ENCODE measurements around the gene EEF1A2.

EEF1A2 gene

GRCh38 chr20:63466861-63467260 is 32.0 kb downstream of the EEF1A2 start:
- no peak for DNase-seq

- DNase-seq = no peak
These were observed 32.5 kb downstream of the EEF1A2 start for GRCh38 chr20:63466250-63466825.

GRCh38 chr20:63465380-63466249 is 33.3 kb downstream of the EEF1A2 start:
- DNase-seq = no peak

DNA sequence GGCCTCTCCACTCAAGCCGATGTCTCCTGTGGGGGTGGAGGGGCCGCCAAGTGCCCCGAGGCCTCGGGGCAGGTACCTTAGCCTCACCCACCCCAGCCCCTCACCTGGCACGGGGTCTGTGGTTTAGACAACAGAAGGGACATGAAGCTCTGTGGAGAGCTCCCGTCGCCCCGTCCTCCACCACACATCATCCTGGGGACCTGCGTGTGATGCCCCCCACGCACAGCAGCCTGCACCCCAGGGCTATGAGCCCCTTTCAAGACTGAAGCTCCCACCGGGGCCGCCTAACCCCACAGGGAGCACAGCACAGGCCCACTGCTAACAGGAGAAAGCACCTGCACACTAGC is 34.6 kb downstream of the EEF1A2 start:
- no peak for DNase-seq

- no peak for DNase-seq
These were observed 35.2 kb downstream of the EEF1A2 start for GRCh38 chr20:63463400-63464288.

- no peak for DNase-seq
These were observed 36.6 kb downstream of the EEF1A2 start for GRCh38 chr20:63462244-63462643.

GRCh38 chr20:63461104-63461763 is 37.6 kb downstream of the EEF1A2 start:
- no peak for DNase-seq

DNA sequence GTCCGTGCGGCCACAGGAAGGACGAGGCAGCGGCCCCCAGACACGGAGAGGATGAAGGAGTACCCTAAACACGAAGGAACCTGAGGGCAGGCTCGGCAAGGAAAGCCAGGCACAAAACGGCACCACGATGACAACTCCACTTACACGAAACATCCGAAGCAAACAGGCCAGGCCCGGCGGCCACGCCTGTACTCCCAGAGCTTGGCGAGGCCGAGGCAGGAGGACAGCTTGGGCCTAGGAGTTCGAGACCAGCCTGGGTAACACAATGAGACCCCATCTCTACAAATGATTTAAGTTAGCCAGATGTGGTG is 39.9 kb downstream of the EEF1A2 start:
- no peak for DNase-seq

- DNase-seq = no peak
These were observed 40.5 kb downstream of the EEF1A2 start for GRCh38 chr20:63458170-63459069.

- DNase-seq = no peak
These were observed 41.1 kb downstream of the EEF1A2 start for GRCh38 chr20:63457737-63458136.

DNA sequence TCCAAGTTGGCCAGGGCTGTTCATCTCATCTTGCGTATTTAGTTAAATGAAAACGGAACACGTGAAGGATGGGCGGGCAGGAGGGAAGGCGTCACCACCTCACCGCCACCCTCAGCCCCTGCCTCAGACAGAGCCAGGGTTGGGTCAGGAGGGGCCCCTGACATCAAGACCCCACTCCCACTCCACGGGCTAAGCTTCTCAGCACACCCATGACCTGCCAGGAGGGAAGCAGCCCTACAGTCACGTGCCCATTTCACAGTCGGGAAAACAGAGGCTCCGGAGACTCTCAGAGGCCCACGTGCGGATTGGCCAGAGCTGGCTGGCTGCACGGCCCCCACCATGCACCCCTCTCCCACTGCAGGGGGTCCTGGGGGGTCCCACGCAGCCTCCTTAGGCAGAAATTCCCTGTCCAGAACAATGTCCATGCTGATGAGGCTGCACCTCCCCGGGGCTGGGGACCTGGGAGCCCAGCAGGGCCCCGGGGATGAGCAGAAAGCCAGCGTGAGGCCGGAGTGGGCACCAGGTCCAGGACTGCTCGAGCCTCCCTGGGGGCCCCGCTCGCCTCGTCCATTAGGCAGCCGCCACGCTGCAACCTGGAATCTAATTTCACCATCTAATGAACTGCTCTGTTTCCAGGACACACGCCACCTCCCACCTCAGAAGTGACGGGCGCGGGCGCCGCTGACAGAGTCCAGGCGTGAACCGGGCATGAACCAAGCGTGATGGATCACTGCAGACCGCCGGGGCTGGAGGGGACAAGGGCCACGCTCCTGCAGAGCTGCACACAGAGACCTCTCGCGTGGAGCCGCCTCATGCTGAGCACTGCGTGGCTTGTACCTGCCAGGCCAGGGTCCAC is 42.2 kb downstream of the EEF1A2 start:
- DNase-seq = no peak

- DNase-seq = no peak
These were observed 43.4 kb downstream of the EEF1A2 start for GRCh38 chr20:63455568-63455859.

DNA sequence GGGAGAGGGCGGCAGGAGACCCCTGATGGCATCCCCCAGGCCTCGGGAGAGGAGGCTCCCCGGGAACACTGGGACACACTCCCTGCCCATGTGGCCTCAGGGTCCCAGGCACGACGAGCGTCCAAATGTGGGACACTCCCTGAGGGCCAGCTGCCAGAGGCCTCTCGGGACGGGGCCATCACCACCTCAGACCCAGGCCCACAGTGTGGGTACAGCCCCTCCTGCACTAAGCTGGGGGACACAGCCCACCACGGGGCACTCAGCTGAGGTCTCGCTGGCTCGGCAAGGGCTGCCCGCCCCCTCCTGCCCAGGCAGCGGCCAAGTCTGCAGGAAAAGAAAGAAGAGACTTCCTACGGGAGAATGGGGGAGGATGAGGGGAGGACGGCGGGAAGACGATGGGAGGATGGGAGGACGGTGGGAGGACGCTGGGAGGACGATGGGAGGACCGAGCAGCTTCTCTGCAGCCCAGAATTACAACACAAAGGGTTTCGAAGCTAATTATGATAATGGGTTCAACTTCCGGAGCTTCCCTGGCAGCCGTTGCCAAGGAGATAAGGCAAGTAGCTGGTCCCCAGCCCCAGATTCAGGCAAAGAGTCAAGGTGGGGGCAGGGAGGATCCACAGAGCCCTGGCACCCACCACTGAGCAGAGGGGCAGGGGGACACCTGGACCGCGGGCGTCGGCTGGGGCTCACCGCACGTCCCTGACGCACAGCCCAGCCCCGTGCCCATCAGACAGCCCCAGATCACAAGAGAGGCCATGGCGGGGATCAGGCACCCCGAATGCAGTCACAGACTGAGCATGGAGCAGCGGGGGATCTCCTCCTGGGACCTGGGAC is 43.9 kb downstream of the EEF1A2 start:
- DNase-seq = no peak

- DNase-seq = no peak
These were observed 45.9 kb downstream of the EEF1A2 start for GRCh38 chr20:63452821-63453523.

- DNase-seq = no peak
These were observed 46.5 kb downstream of the EEF1A2 start for GRCh38 chr20:63452341-63452740.

- no peak for DNase-seq
These were observed 47.1 kb downstream of the EEF1A2 start for GRCh38 chr20:63451821-63452220.

- DNase-seq = no peak
These were observed 48.8 kb downstream of the EEF1A2 start for GRCh38 chr20:63449796-63450730.

GRCh38 chr20:63449025-63449424 is 49.9 kb downstream of the EEF1A2 start:
- DNase-seq = no peak

DNA sequence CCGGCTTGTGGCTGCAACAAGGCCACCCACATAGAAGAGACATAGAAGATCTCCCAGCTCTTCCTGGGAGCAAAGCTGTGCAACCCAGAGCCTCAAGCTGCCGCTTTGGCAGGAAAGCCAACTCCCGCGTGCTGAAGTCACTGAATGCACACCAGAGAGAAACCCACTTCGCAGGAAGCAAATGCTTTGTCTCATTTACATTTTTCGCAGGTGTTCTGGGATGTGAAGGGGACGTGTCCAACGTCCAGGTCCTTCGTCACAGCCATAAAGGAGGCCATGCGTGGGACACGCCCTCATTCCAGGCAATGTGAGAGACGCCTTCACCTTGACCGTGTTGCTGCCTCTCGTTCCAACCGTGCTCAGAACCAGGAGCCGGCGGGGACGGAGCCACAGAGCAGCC is 50.9 kb downstream of the EEF1A2 start:
- DNase-seq = no peak
